Coronary artery (tissue), 2 donors: ENCODE measurements around the gene TMEM25.

Experiments
- DNase-seq: peaks from one replicate; pipeline ENCODE4 v3.0.0-alpha.2; 2017; ENCODE audit warnings: low spot score
- H3K27ac ChIP-seq, 2 donors: fragments of 200-600 bp; sonication (generic); one replicate each; pipeline ENCODE4 v1.5.1; 2016 to 2019
- H3K4me3 ChIP-seq: fragments of 200-600 bp; sonication (generic); 2 replicates; pipeline ENCODE4 v1.5.1; 2016; ENCODE audit warnings: mild to moderate bottlenecking, moderate library complexity
- CTCF ChIP-seq: fragments of 200-600 bp; sonication (generic); IDR thresholded peaks from one replicate; pipeline ENCODE4 v1.5.1; 2019; ENCODE audit warnings: antibody characterized with exemption

Gene TMEM25

GRCh38 chr11:118531597-118532084 lies 649 bp downstream of the TMEM25 start:
- H3K4me3 ChIP-seq = peak overlapping the region; percentile 87
- peak; percentile 66 for DNase-seq
- no peak for TF ChIP-seq CTCF
- H3K27ac ChIP-seq = peak overlapping the region in 1 of 2 donors; percentile 85

GRCh38 chr11:118532091-118532490 lies 1.1 kb downstream of the TMEM25 start:
- no peak overlapping the region for H3K4me3 ChIP-seq
- DNase-seq = peak; percentile 70
- peak overlapping the region in 1 of 2 donors; percentile 85 for H3K27ac ChIP-seq
- TF ChIP-seq CTCF = no peak

GRCh38 chr11:118532852-118533768 lies 2.1 kb downstream of the TMEM25 start:
- DNase-seq = no peak
- Histone ChIP-seq H3K4me3 (no peak overlapping the region), H3K27ac (no peak overlapping the region)
- no peak for TF ChIP-seq CTCF

GRCh38 chr11:118533769-118534729 lies 3.1 kb downstream of the TMEM25 start:
- TF ChIP-seq CTCF = no peak
- Histone ChIP-seq H3K27ac (no peak overlapping the region), H3K4me3 (no peak overlapping the region)
- DNase-seq = peak; percentile 62

- no peak for TF ChIP-seq CTCF
- Histone ChIP-seq H3K27ac (no peak overlapping the region), H3K4me3 (no peak overlapping the region)
- peak; percentile 43 for DNase-seq
Observed at GRCh38 chr11:118535261-118535660, 4.3 kb downstream of the TMEM25 start.

GRCh38 chr11:118536726-118537125 lies 5.7 kb downstream of the TMEM25 start:
- TF ChIP-seq CTCF = no peak
- H3K4me3 ChIP-seq = no peak overlapping the region
- peak; percentile 31 for DNase-seq

More at GRCh38 chr11:118536726-118537125, 5.7 kb downstream of the TMEM25 start:
- no peak overlapping the region for H3K27ac ChIP-seq
